Thyroid gland (tissue), 4 donors: ENCODE results near the gene DCLK2. TPM values are rescaled to one million over a fixed set of nuclear protein-coding genes. Genes with fewer than 3 reads are reported as not detected.

Experiments used
- DNase-seq, 2 donors: peaks; one replicate each; pipeline ENCODE4 v3.0.0-alpha.2; 2019
- H3K27ac ChIP-seq, 3 donors: fragments of 200-600 bp; sonication (generic); 1 replicate in 2 of 3; 2 replicates in 1 of 3; pipeline ENCODE4 v1.5.1; 2016 to 2019; ENCODE audit warnings: mild to moderate bottlenecking in 1 of 3, moderate library complexity in 1 of 3
- H3K27me3 ChIP-seq: fragments of 200-600 bp; sonication (generic); one replicate; pipeline ENCODE4 v1.5.1; 2019
- H3K36me3 ChIP-seq, 2 donors: fragments of 200-600 bp; sonication (generic); one replicate each; pipeline ENCODE4 v1.5.1; 2016 to 2019
- H3K4me1 ChIP-seq, 2 donors: fragments of 200-600 bp; sonication (generic); one replicate each; pipeline ENCODE4 v1.5.1; 2017 to 2019
- H3K4me3 ChIP-seq, 3 donors: fragments of 200-600 bp; sonication (generic); replicated peaks in 1 of 3; 1 replicate in 2 of 3; 2 replicates in 1 of 3; pipeline ENCODE4 v1.5.1; 2016; ENCODE audit warnings: mild to moderate bottlenecking in 1 of 3
- H3K9me3 ChIP-seq: fragments of 200-600 bp; sonication (generic); one replicate; pipeline ENCODE4 v1.5.1; 2017
- POLR2A ChIP-seq, 2 donors: fragments of 450-650 bp; IDR thresholded peaks; one replicate each; pipeline ENCODE4 v1.6.1; 2017; ENCODE audit warnings: antibody characterized with exemption in 2 of 2, mild to moderate bottlenecking in 2 of 2, moderate library complexity in 1 of 2
- WGBS, 2 donors: methylation state at CpG; one replicate each; pipeline ENCODE4 v1.1.5; 2017; 5-methylcytosine and 5-hydroxymethylcytosine counted together
- intact Hi-C: fragments of 100-400 bp; cut with DNase I; formaldehyde crosslinking; loops from one replicate; pipeline ENCODE4 v1.15.1; 2023
- total RNA-seq, 4 donors: library from RNA; depleted of rRNA; stranded (reverse); fragments of >200 nt; gene quantifications; one replicate each; pipeline ENCODE4 v1.2.3, GENCODE V29; 2016
- TF ChIP-seq, protein P1 (sequence below), 6 experiments: fragments of 200-600 bp in 3 of 6; fragments of 450-650 bp in 3 of 6; sonication (generic) in 3 of 6; IDR thresholded peaks; one replicate each; pipeline ENCODE4 v1.5.1; 2016 to 2019; ENCODE audit warnings: antibody characterized with exemption in 6 of 6, mild to moderate bottlenecking in 2 of 6, inconsistent platforms in 1 of 6, moderate library complexity in 1 of 6

Gene DCLK2
- total RNA-seq, 4 donors from 2014 or later: 6.6 to 19.7 (median 12.3) TPM

DNA sequence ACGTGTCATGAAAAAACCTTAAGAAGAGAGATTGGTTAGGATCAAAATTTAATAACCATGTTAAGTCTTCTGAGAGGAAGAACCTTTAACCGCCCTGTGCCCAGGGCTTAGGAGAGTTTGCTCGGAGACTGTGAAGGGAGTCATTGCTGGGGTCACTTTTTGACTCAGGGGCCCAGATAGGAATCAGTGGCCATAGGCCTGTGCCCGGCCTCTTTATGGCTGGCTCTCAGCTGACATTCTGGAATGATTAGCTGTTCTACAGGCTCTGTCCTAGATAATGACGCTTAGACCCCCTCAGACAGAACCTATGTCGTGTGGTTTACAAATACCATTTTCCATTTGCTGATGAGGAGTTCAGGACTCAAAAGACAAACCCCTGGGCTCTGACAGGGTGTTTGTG lies 174.1 kb downstream of the DCLK2 start:
- intact Hi-C loops: no loop called here
- WGBS, 2 donors: 88 to 93% methylated on average over 6 of the region's 6 CpGs
- DNase-seq: no peak
- Histone ChIP-seq H3K9me3 (no peaks in the 10 kb centered on the region), H3K4me3 (no peak overlapping the region), H3K27ac (no peak overlapping the region), H3K27me3 (no peaks in the 10 kb centered on the region), H3K36me3 (peaks cover 0 to 5% of the 10 kb centered on the region in 2 donors), H3K4me1 (no peaks in the 10 kb centered on the region)
- TF ChIP-seq POLR2A (IDR thresholded peaks at IDR 0.05): no peak
- TF ChIP-seq, protein P1, sequence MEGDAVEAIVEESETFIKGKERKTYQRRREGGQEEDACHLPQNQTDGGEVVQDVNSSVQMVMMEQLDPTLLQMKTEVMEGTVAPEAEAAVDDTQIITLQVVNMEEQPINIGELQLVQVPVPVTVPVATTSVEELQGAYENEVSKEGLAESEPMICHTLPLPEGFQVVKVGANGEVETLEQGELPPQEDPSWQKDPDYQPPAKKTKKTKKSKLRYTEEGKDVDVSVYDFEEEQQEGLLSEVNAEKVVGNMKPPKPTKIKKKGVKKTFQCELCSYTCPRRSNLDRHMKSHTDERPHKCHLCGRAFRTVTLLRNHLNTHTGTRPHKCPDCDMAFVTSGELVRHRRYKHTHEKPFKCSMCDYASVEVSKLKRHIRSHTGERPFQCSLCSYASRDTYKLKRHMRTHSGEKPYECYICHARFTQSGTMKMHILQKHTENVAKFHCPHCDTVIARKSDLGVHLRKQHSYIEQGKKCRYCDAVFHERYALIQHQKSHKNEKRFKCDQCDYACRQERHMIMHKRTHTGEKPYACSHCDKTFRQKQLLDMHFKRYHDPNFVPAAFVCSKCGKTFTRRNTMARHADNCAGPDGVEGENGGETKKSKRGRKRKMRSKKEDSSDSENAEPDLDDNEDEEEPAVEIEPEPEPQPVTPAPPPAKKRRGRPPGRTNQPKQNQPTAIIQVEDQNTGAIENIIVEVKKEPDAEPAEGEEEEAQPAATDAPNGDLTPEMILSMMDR (IDR thresholded peaks at IDR 0.05): no peak

- Histone ChIP-seq H3K27me3 (no peaks in the 10 kb centered on the region), H3K4me1 (no peaks in the 10 kb centered on the region), H3K36me3 (peaks cover 0 to 5% of the 10 kb centered on the region in 2 donors), H3K27ac (no peak overlapping the region), H3K9me3 (no peaks in the 10 kb centered on the region), H3K4me3 (no peak overlapping the region)
- intact Hi-C loops: no loop called here
- DNase-seq: no peak
- 83 to 92% methylated on average over 7 of the region's 7 CpGs for WGBS, 2 donors
- TF ChIP-seq POLR2A (IDR thresholded peaks at IDR 0.05): no peak
- TF ChIP-seq, protein P1 (IDR thresholded peaks at IDR 0.05): no peak
Observed at GRCh38 chr4:150252741-150253140, 174.5 kb downstream of the DCLK2 start.

GRCh38 chr4:150253416-150253815 lies 175.2 kb downstream of the DCLK2 start:
- intact Hi-C loops: no loop called here
- no peak for DNase-seq
- H3K9me3 ChIP-seq: no peaks in the 10 kb centered on the region
- no peak overlapping the region for H3K4me3 ChIP-seq
- H3K27me3 ChIP-seq: no peaks in the 10 kb centered on the region
- H3K27ac ChIP-seq: no peak overlapping the region
- H3K36me3 ChIP-seq: peaks cover 0 to under 1% of the 10 kb centered on the region in 2 donors
- H3K4me1 ChIP-seq: no peaks in the 10 kb centered on the region
- WGBS, 2 donors: 90 to 93% methylated on average over 11 of the region's 11 CpGs
- TF ChIP-seq, protein P1 (IDR thresholded peaks at IDR 0.05): no peak
- TF ChIP-seq POLR2A (IDR thresholded peaks at IDR 0.05): no peak

DNA sequence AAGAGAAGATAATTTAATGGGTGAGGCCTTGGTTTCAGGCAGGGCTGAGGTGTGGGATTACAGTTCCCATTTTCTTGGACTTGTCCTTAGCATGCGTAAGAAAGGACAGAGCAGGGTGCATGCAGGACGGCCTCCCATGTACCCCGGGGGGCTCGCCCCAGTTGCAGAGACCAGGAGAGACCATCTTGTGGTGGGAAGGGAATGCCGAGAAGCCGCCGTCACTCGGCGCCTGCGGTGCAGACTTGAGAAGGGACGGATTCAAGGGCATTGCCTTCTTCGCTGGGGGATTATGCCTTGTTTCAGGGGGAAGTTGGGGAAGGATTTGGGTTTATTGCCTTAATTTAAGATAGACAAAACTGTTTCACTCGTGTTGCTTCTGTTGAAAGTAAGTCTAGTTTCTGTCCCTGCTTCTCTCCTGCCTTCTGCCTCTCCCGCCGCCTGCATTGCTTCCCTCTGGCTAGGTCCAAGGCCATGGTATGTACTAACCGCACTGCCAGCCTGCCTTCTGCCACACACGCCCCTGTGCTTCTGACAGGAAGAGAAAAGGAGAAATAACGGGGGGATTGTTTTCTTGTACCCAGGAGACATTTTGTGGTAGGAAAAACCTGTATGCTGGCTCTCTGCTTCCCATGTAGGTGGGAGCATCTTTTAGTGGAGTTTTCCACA lies 175.9 kb downstream of the DCLK2 start:
- no peaks in the 10 kb centered on the region for H3K4me1 ChIP-seq
- TF ChIP-seq, protein P1 (IDR thresholded peaks at IDR 0.05): no peak
- no peak for TF ChIP-seq POLR2A (IDR thresholded peaks at IDR 0.05)
- H3K27me3 ChIP-seq: no peaks in the 10 kb centered on the region
- no peaks in the 10 kb centered on the region for H3K9me3 ChIP-seq
- 92 to 97% methylated on average over 18 of the region's 18 CpGs for WGBS, 2 donors
- no peak for DNase-seq
- H3K36me3 ChIP-seq: no peaks in the 10 kb centered on the region
- H3K27ac ChIP-seq: no peak overlapping the region
- H3K4me3 ChIP-seq: no peak overlapping the region
- intact Hi-C loops: no loop called here

DNA sequence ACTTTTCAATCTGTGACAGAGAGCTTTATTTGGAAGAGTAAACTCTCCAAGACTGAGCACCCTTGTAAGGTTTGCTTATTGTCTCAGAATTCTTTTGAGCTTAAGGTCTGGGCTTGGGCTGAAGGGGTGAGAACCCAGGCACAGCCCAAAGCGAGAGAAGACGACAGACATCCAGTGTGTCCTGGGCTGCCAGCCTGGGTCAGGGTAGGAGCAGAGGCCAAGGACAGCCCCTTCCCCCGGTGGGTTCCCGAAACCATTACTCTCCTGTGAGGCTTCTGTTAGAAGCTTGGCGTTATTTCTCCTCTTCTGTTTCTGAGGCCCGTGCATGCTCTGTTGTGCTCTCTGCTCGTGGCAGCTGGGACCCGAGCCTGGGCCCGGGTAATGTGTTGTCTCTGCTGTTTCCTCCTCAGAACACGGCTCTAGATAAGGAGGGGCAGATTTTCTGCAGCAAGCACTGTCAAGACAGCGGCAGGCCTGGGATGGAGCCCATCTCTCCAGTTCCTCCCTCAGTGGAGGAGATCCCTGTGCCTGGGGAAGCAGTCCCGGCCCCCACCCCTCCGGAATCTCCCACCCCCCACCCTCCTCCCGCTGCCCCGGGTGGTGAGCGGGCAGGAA lies 177.5 kb downstream of the DCLK2 start:
- H3K27me3 ChIP-seq: no peaks in the 10 kb centered on the region
- no peaks in the 10 kb centered on the region for H3K4me1 ChIP-seq
- intact Hi-C loops: no loop called here
- H3K9me3 ChIP-seq: no peaks in the 10 kb centered on the region
- H3K27ac ChIP-seq: no peak overlapping the region
- DNase-seq: no peak
- TF ChIP-seq, protein P1 (IDR thresholded peaks at IDR 0.05): no peak
- no peak for TF ChIP-seq POLR2A (IDR thresholded peaks at IDR 0.05)
- 83 to 84% methylated on average over 12 of the region's 16 CpGs for WGBS, 2 donors
- H3K4me3 ChIP-seq: no peak overlapping the region
- no peaks in the 10 kb centered on the region for H3K36me3 ChIP-seq
